Gastroesophageal sphincter (tissue), 3 donors: ENCODE data around the gene OLFM4.

Experiments
- CTCF ChIP-seq, 4 experiments: fragments of 200-600 bp in 2 of 4; fragments of 450-650 bp in 2 of 4; sonication (generic) in 1 of 4; IDR thresholded peaks; one replicate each; pipeline ENCODE4 v1.5.1; 2017 to 2019; ENCODE audit warnings: antibody characterized with exemption in 4 of 4, mild to moderate bottlenecking in 2 of 4, moderate library complexity in 2 of 4
- POLR2A ChIP-seq, 2 donors: fragments of 450-650 bp; IDR thresholded peaks; one replicate each; pipeline ENCODE4 v1.6.1; 2017; ENCODE audit warnings: antibody characterized with exemption in 2 of 2, mild to moderate bottlenecking in 2 of 2, moderate library complexity in 1 of 2
- POLR2AphosphoS5 ChIP-seq: sonication (generic); formaldehyde crosslinking; IDR thresholded peaks from one replicate; pipeline ENCODE4 v1.6.1; 2017; ENCODE audit warnings: antibody characterized with exemption

- TF ChIP-seq POLR2AphosphoS5 (no peak), CTCF (IDR thresholded peaks at IDR 0.05) (no peak), POLR2A (IDR thresholded peaks at IDR 0.05) (no peak)
Measured at GRCh38 chr13:53064731-53065130, 36.1 kb downstream of the OLFM4 start.
